ENCODE measurements around the gene VWA5A.

Gene VWA5A

DNA sequence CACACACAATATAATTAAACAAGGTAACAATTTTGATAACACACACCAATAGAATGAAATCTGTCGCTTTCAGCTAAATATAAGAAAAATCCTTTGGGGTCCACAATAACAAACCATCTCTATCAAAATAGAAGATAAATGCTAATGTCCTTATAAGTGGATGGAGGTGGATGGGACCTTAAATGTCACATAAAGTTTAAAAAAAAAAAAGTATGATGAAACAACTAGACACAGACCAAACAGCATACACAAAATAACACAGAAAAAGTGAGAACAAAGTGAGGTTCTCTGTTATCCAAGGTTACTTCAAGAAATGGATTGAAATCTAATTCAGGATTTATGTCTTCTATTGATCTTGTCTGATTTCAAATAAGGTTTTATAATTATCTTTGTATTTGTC is 57.3 kb downstream of the VWA5A start:
- TF ChIP-seq EZH2 (IDR thresholded peaks at IDR 0.05; ENCODE audit: borderline replicate concordance, low read depth, low read length, severe bottlenecking) (no peak), CTCF (IDR thresholded peaks at IDR 0.05; ENCODE audit: borderline replicate concordance, extremely low read depth, low read length, poor library complexity, severe bottlenecking) (no peak)
- H2AFZ ChIP-seq (ENCODE audit: low read depth, low read length) = no peak overlapping the region
- no peaks in the 10 kb centered on the region for H4K20me1 ChIP-seq (ENCODE audit: insufficient read depth, low read length)
- ATAC-seq (ENCODE audit: insufficient read depth, low read depth) (no peak), DNase-seq (no peak)
- no peak overlapping the region for H3K27ac ChIP-seq (ENCODE audit: low read length)
- no peaks in the 10 kb centered on the region for H3K9me3 ChIP-seq (ENCODE audit: insufficient read depth, low read length, severe bottlenecking)
- no peaks in the 10 kb centered on the region for H3K36me3 ChIP-seq (ENCODE audit: insufficient read depth, low read length)
- H3K27me3 ChIP-seq (ENCODE audit: insufficient read depth, low read length, poor library complexity) = no peaks in the 10 kb centered on the region
- no peak overlapping the region for H3K9ac ChIP-seq (ENCODE audit: low read depth, low read length)
- no peaks in the 10 kb centered on the region for H3K79me2 ChIP-seq (ENCODE audit: insufficient read depth, low read length)
- no peak overlapping the region for H3K4me2 ChIP-seq (ENCODE audit: insufficient read depth, low read length)
- no peaks in the 10 kb centered on the region for H3K4me1 ChIP-seq (ENCODE audit: insufficient read depth, low read length)
- H3K4me3 ChIP-seq (ENCODE audit: low read depth in 1 of 2, low read length in 2 of 2) = no peak overlapping the region

DNA sequence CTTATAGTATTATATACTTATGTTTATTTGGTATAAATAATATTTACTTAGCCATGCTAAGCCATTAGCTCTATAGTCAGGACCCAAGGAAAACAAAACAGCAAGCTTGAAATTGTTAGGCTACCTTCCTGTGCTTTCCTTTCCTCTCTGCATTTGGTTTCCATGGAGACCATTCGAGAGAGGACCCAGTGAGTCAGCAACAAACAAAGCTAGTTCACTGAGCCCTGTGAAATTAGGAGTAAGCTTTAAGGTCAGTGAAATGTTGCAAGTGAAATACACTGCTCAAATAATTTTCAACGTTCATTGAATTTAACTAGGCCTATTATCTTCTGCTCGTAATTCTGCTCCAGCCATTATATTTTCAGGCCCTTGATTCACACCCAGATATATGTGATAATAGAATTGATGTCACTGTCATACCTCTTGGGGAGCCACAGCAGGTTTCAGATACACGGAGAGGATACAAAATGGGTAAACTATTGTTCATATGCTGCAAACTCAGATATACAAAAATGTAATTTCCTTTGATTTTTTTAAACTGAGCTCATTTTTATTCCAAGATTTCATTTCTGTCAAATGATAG is 58.8 kb downstream of the VWA5A start:
- TF ChIP-seq CTCF (IDR thresholded peaks at IDR 0.05; ENCODE audit: borderline replicate concordance, extremely low read depth, low read length, poor library complexity, severe bottlenecking) (no peak), EZH2 (IDR thresholded peaks at IDR 0.05; ENCODE audit: borderline replicate concordance, low read depth, low read length, severe bottlenecking) (no peak)
- Histone ChIP-seq H3K4me1 (ENCODE audit: insufficient read depth, low read length) (no peaks in the 10 kb centered on the region), H3K27ac (ENCODE audit: low read length) (no peak overlapping the region), H3K36me3 (ENCODE audit: insufficient read depth, low read length) (no peaks in the 10 kb centered on the region), H2AFZ (ENCODE audit: low read depth, low read length) (no peak overlapping the region), H3K9me3 (ENCODE audit: insufficient read depth, low read length, severe bottlenecking) (no peaks in the 10 kb centered on the region), H3K9ac (ENCODE audit: low read depth, low read length) (no peak overlapping the region), H3K27me3 (ENCODE audit: insufficient read depth, low read length, poor library complexity) (no peaks in the 10 kb centered on the region), H3K79me2 (ENCODE audit: insufficient read depth, low read length) (no peaks in the 10 kb centered on the region), H3K4me3 (ENCODE audit: low read depth in 1 of 2, low read length in 2 of 2) (no peak overlapping the region), H4K20me1 (ENCODE audit: insufficient read depth, low read length) (no peaks in the 10 kb centered on the region), H3K4me2 (ENCODE audit: insufficient read depth, low read length) (no peak overlapping the region)
- ATAC-seq (ENCODE audit: insufficient read depth, low read depth) = no peak
- no peak for DNase-seq

GRCh38 chr11:124176925-124177715 is 61.9 kb downstream of the VWA5A start:
- no peaks in the 10 kb centered on the region for H3K27me3 ChIP-seq (ENCODE audit: insufficient read depth, low read length, poor library complexity)
- H3K4me2 ChIP-seq (ENCODE audit: insufficient read depth, low read length) = no peak overlapping the region
- no peak overlapping the region for H3K4me3 ChIP-seq (ENCODE audit: low read depth in 1 of 2, low read length in 2 of 2)
- no peaks in the 10 kb centered on the region for H4K20me1 ChIP-seq (ENCODE audit: insufficient read depth, low read length)
- no peaks in the 10 kb centered on the region for H3K36me3 ChIP-seq (ENCODE audit: insufficient read depth, low read length)
- H3K79me2 ChIP-seq (ENCODE audit: insufficient read depth, low read length) = no peaks in the 10 kb centered on the region
- ATAC-seq (ENCODE audit: insufficient read depth, low read depth) = no peak
- no peaks in the 10 kb centered on the region for H3K4me1 ChIP-seq (ENCODE audit: insufficient read depth, low read length)
- no peak for DNase-seq
- no peak for TF ChIP-seq CTCF (IDR thresholded peaks at IDR 0.05; ENCODE audit: borderline replicate concordance, extremely low read depth, low read length, poor library complexity, severe bottlenecking)
- TF ChIP-seq EZH2 (IDR thresholded peaks at IDR 0.05; ENCODE audit: borderline replicate concordance, low read depth, low read length, severe bottlenecking) = no peak
- no peak overlapping the region for H2AFZ ChIP-seq (ENCODE audit: low read depth, low read length)
- no peak overlapping the region for H3K27ac ChIP-seq (ENCODE audit: low read length)
- H3K9me3 ChIP-seq (ENCODE audit: insufficient read depth, low read length, severe bottlenecking) = no peaks in the 10 kb centered on the region
- no peak overlapping the region for H3K9ac ChIP-seq (ENCODE audit: low read depth, low read length)

Measured in DND-41 (cell line).